Posterior cingulate gyrus (tissue), 11 donors: ENCODE data around the gene COX8A.

ENCODE experiments used
- DNase-seq, 10 donors: peaks; one replicate each; pipeline versions ENCODE4 v3.0.0 to v3.0.0-alpha.2; 2020 to 2021; ENCODE audit warnings: mixed read lengths in 3 of 10
- intact Hi-C: fragments of 100-400 bp; cut with DNase I; formaldehyde crosslinking; loops from one replicate; pipeline ENCODE4 v1.15.1; 2023

COX8A gene

GRCh38 chr11:63974259-63975143 lies at the start of gene COX8A:
COX8A (plus strand) TSS chr11:63974620; CDS start chr11:63974681, 61 bp downstream.
- intact Hi-C loops, result no loop called here

GRCh38 chr11:63929616-63930015 lies 44.8 kb upstream of the COX8A start:
- no peak for DNase-seq
- intact Hi-C loops, result no loop called here

More at GRCh38 chr11:63974259-63975143, at the start of gene COX8A:
- DNase-seq, result peak; percentile 96 to 100 (median 98)

GRCh38 chr11:63931045-63931444 lies 43.4 kb upstream of the COX8A start:
- intact Hi-C loops, result no loop called here
- peak in 3 of 10 donors; percentile 85 to 91 (median 87) for DNase-seq

GRCh38 chr11:63931876-63932275 lies 42.5 kb upstream of the COX8A start:
- DNase-seq, result peak in 7 of 10 donors; percentile 70 to 97 (median 87)
- intact Hi-C loops, result no loop called here

- no peak for DNase-seq
- intact Hi-C loops, result no loop called here
Observed at GRCh38 chr11:63933459-63933858, 41.0 kb upstream of the COX8A start.

GRCh38 chr11:63937713-63938478 lies 36.5 kb upstream of the COX8A start:
- intact Hi-C loops, result loop anchor here (1.0 kb wide), 1 partner anchor 21 kb away; the partner anchor contains the start of gene RCOR2
- DNase-seq, result no peak

- peak; percentile 70 to 98 (median 86) for DNase-seq
- intact Hi-C loops, result loop anchor here (1.0 kb wide), 1 partner anchor 21 kb away; the partner anchor contains the start of gene RCOR2
Observed at GRCh38 chr11:63938479-63939396, 35.7 kb upstream of the COX8A start, which contains the start of gene NAA40. NAA40 (plus strand) TSS chr11:63939002; CDS start chr11:63939097, 95 bp downstream.

- intact Hi-C loops, result no loop called here
- DNase-seq, result no peak
Observed at GRCh38 chr11:63939397-63939891, 35.0 kb upstream of the COX8A start.

- no peak for DNase-seq
- intact Hi-C loops, result no loop called here
Observed at GRCh38 chr11:63940786-63941185, 33.6 kb upstream of the COX8A start.

GRCh38 chr11:63941901-63942300 lies 32.5 kb upstream of the COX8A start:
- intact Hi-C loops, result no loop called here
- DNase-seq, result no peak

GRCh38 chr11:63942803-63943202 lies 31.6 kb upstream of the COX8A start:
- no peak for DNase-seq
- intact Hi-C loops, result no loop called here

- no peak for DNase-seq
- intact Hi-C loops, result loop anchor here (1.0 kb wide), 1 partner anchor 177 kb away; the partner anchor contains the start of gene ZFTA
Observed at GRCh38 chr11:63944987-63945386, 29.4 kb upstream of the COX8A start.

- intact Hi-C loops, result loop anchor here (1.0 kb wide), 2 partner anchors 108 to 177 kb away; partner anchors contain the start of gene ZFTA
- peak; percentile 47 to 95 (median 72) for DNase-seq
Observed at GRCh38 chr11:63945477-63946163, 28.8 kb upstream of the COX8A start.

- intact Hi-C loops, result no loop called here
- DNase-seq, result peak in 1 of 10 donors; percentile 20
Observed at GRCh38 chr11:63951779-63952536, 22.5 kb upstream of the COX8A start.

GRCh38 chr11:63952570-63952969 lies 21.9 kb upstream of the COX8A start:
- DNase-seq, result peak in 1 of 10 donors; percentile 38
- intact Hi-C loops, result no loop called here

GRCh38 chr11:63958008-63958407 lies 16.4 kb upstream of the COX8A start:
- DNase-seq, result no peak
- intact Hi-C loops, result no loop called here

- DNase-seq, result no peak
- intact Hi-C loops, result no loop called here
Observed at GRCh38 chr11:63961608-63962412, 12.6 kb upstream of the COX8A start.
